ENCODE results near the gene KLC1. TPM values are rescaled to one million over a fixed set of nuclear protein-coding genes. Genes with fewer than 3 reads are reported as not detected.

The KLC1 gene
- total RNA-seq, 2 donors from 2014 or later, result 168 to 287 TPM

GRCh38 chr14:103616635-103617300 lies 12.2 kb upstream of the KLC1 start:
- Histone ChIP-seq H3K27me3 (replicated peaks; ENCODE audit: insufficient read depth) (no peaks in the 10 kb centered on the region), H3K36me3 (no peaks in the 10 kb centered on the region), H3K9me3 (no peaks in the 10 kb centered on the region), H3K4me3 (no peak overlapping the region), H3K27ac (no peak overlapping the region), H3K4me1 (replicated peaks) (no peaks in the 10 kb centered on the region)
- 81% methylated on average over 17 of the region's 17 CpGs for WGBS
- intact Hi-C loops (cut with DNase I), result no loop called here
- no peak for DNase-seq (ENCODE audit: low spot score)
- TF ChIP-seq POLR2AphosphoS5 (IDR thresholded peaks at IDR 0.05), result no peak
- TF ChIP-seq, protein P1, sequence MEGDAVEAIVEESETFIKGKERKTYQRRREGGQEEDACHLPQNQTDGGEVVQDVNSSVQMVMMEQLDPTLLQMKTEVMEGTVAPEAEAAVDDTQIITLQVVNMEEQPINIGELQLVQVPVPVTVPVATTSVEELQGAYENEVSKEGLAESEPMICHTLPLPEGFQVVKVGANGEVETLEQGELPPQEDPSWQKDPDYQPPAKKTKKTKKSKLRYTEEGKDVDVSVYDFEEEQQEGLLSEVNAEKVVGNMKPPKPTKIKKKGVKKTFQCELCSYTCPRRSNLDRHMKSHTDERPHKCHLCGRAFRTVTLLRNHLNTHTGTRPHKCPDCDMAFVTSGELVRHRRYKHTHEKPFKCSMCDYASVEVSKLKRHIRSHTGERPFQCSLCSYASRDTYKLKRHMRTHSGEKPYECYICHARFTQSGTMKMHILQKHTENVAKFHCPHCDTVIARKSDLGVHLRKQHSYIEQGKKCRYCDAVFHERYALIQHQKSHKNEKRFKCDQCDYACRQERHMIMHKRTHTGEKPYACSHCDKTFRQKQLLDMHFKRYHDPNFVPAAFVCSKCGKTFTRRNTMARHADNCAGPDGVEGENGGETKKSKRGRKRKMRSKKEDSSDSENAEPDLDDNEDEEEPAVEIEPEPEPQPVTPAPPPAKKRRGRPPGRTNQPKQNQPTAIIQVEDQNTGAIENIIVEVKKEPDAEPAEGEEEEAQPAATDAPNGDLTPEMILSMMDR (IDR thresholded peaks at IDR 0.05), result no peak
- TF ChIP-seq POLR2A (IDR thresholded peaks at IDR 0.05), result no peak

DNA sequence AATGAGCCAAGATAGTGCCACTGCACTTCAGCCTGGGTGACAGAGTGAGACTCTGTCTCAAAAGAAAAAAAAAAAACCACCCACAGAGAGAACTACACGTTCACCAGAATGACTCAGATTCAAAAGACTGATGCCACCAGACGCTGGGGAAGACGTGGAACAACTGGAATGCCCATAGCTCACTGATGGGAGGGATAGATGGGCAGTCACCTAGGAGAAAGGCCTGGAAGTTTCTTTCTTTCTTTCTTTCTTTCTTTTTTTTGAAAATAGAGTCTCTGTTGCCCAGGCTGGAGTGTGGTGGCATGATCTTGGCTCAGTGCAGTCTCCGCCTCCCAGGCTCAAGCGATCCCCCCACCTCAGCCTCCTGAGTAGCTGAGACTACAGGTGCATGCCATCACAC lies 10.0 kb upstream of the KLC1 start:
- Histone ChIP-seq H3K4me1 (replicated peaks) (no peaks in the 10 kb centered on the region), H3K27ac (no peak overlapping the region), H3K4me3 (no peak overlapping the region), H3K9me3 (no peaks in the 10 kb centered on the region), H3K27me3 (replicated peaks; ENCODE audit: insufficient read depth) (no peaks in the 10 kb centered on the region), H3K36me3 (no peaks in the 10 kb centered on the region)
- intact Hi-C loops (cut with DNase I), result no loop called here
- 75% methylated on average over 5 of the region's 5 CpGs for WGBS
- TF ChIP-seq POLR2AphosphoS5 (IDR thresholded peaks at IDR 0.05) (no peak), POLR2A (IDR thresholded peaks at IDR 0.05) (no peak)
- TF ChIP-seq, protein P1 (IDR thresholded peaks at IDR 0.05), result no peak
- DNase-seq (ENCODE audit: low spot score), result no peak

DNA sequence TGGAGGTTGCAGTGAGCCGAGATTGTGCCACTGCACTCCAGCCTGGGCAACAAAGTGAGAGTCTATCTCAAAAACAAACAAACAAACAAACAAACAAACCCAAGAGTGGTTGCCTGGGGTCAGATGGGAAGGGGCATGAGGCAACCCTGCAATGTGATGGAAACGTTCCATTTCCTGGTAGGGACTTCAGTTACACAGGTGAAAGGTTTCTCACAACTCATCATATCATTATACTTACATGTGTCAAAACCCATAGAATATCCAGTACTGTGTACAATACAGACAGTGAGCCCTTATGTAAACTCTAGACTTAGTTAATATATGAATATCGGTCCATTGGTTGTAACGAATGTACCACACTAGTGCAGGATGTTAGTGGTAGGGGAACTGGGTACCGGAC lies 7.2 kb upstream of the KLC1 start:
- H3K4me3 ChIP-seq, result no peak overlapping the region
- no peaks in the 10 kb centered on the region for H3K9me3 ChIP-seq
- no peak overlapping the region for H3K27ac ChIP-seq
- TF ChIP-seq POLR2A (IDR thresholded peaks at IDR 0.05), result no peak
- no peaks in the 10 kb centered on the region for H3K36me3 ChIP-seq
- intact Hi-C loops (cut with DNase I), result no loop called here
- WGBS, result 89% methylated on average over 5 of the region's 5 CpGs
- no peaks in the 10 kb centered on the region for H3K27me3 ChIP-seq (replicated peaks; ENCODE audit: insufficient read depth)
- DNase-seq (ENCODE audit: low spot score), result no peak
- no peaks in the 10 kb centered on the region for H3K4me1 ChIP-seq (replicated peaks)

- H3K27me3 ChIP-seq (replicated peaks; ENCODE audit: insufficient read depth), result no peaks in the 10 kb centered on the region
- H3K4me3 ChIP-seq, result no peak overlapping the region
- no peak for TF ChIP-seq POLR2AphosphoS5 (IDR thresholded peaks at IDR 0.05)
- TF ChIP-seq, protein P1 (IDR thresholded peaks at IDR 0.05), result no peak
- no peak for TF ChIP-seq POLR2A (IDR thresholded peaks at IDR 0.05)
- H3K9me3 ChIP-seq, result no peaks in the 10 kb centered on the region
- H3K36me3 ChIP-seq, result no peaks in the 10 kb centered on the region
- no peak overlapping the region for H3K27ac ChIP-seq
- peaks cover 1% of the 10 kb centered on the region for H3K4me1 ChIP-seq (replicated peaks)
- intact Hi-C loops (cut with DNase I), result no loop called here
- 80% methylated on average over 4 of the region's 4 CpGs for WGBS
- DNase-seq (ENCODE audit: low spot score), result no peak
Observed at GRCh38 chr14:103623308-103623707, 5.7 kb upstream of the KLC1 start.

DNA sequence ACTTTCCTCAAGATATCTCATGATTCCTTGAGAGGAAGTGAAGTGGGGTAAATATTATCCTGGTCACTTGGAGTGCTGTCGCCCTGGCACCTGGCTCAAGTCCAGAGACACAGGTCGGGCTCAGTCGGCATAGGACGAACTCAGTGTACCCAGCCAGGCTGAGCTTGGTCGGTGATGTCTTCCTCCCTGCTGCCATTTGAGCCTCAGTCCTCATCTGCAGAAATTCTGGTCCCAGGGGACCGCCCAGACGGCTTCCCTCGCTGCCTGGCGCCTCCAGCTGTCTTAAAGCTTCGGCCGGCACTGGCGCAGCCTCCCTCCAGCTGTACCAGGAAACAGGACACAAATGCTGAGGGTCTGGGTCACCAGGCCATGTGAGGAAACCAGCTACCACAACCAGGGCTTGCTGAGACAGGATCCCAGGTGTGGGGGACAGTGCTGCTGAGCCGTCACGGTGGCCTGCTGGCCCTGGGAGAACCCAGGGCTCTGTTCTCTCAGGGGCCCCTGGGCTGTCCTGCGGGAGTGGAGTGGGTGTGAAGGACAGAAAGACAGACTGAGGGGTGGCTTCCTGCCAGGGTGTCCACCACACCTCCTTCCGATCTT lies 5.0 kb upstream of the KLC1 start:
- intact Hi-C loops (cut with DNase I), result no loop called here
- no peaks in the 10 kb centered on the region for H3K27me3 ChIP-seq (replicated peaks; ENCODE audit: insufficient read depth)
- TF ChIP-seq POLR2A (IDR thresholded peaks at IDR 0.05) (no peak), POLR2AphosphoS5 (IDR thresholded peaks at IDR 0.05) (no peak)
- TF ChIP-seq, protein P1 (IDR thresholded peaks at IDR 0.05), result no peak
- 58% methylated on average over 16 of the region's 16 CpGs for WGBS
- no peak for DNase-seq (ENCODE audit: low spot score)
- H3K27ac ChIP-seq, result no peak overlapping the region
- no peaks in the 10 kb centered on the region for H3K9me3 ChIP-seq
- peaks cover 4% of the 10 kb centered on the region for H3K4me1 ChIP-seq (replicated peaks)
- no peak overlapping the region for H3K4me3 ChIP-seq
- no peaks in the 10 kb centered on the region for H3K36me3 ChIP-seq
